NT2/D1 (cell line): ENCODE results near the gene SLC66A3.

ENCODE experiments used
- YY1 ChIP-seq: IDR thresholded peaks from 2 replicates; pipeline ENCODE4 v1.6.1; 2011; ENCODE audit not compliant: insufficient read length, insufficient read depth
- ZNF274 ChIP-seq: IDR thresholded peaks from 2 replicates; pipeline ENCODE4 v1.6.1; 2011; ENCODE audit warnings: mild to moderate bottlenecking, low read depth, low read length

GRCh38 chr2:11187731-11188130 lies 32.5 kb downstream of the SLC66A3 start:
- no peak for TF ChIP-seq ZNF274
- no peak for TF ChIP-seq YY1
